GM23338 (cell line): Measurements from ENCODE around the gene ATXN3. TPM values are rescaled to one million over a fixed set of nuclear protein-coding genes. Genes with fewer than 3 reads are reported as not detected.

Experiments
- polyA plus RNA-seq: library from polyadenylated mRNA; unstranded; fragments of >200 nt; fragmentation: Nextera tagmentation; extraction: Ambion mirVana; gene quantifications from 2 replicates; pipeline ENCODE4 v1.2.1, GENCODE V29; 2016
- total RNA-seq: library from RNA; depleted of rRNA; stranded (reverse); fragments of >200 nt; shearing (Covaris generic); gene quantifications from 2 replicates; pipeline ENCODE4 v1.2.3, GENCODE V29; 2014; rRNA removed

Gene ATXN3
- total and polyA plus RNA-seq, 2 experiments from 2014 or later = 39.5 to 66.7 TPM

Other genes with a start within 250 kb of the ATXN3 start
- gene TC2N, start 239.0 kb downstream of the ATXN3 start, total RNA-seq = 35.0 and 42.1 TPM in 2 replicates
- gene TC2N, start 239.0 kb downstream of the ATXN3 start, polyA plus RNA-seq = 10.0 and 10.9 TPM in 2 replicates
- 2.0 and 4.9 TPM in 2 replicates for gene FBLN5, start 158.9 kb downstream of the ATXN3 start, total RNA-seq
- gene FBLN5, start 158.9 kb downstream of the ATXN3 start, polyA plus RNA-seq = 4.3 and 6.0 TPM in 2 replicates
- 17.7 and 24.9 TPM in 2 replicates for gene TRIP11, start 66.5 kb downstream of the ATXN3 start, total RNA-seq
- gene TRIP11, start 66.5 kb downstream of the ATXN3 start, polyA plus RNA-seq = 30.6 and 52.2 TPM in 2 replicates
- 134 and 160 TPM in 2 replicates for gene NDUFB1, start 15.1 kb upstream of the ATXN3 start, total RNA-seq
- gene NDUFB1, start 15.1 kb upstream of the ATXN3 start, polyA plus RNA-seq = 876 and 1,053 TPM in 2 replicates
- gene CPSF2, start 15.4 kb upstream of the ATXN3 start, total RNA-seq = 74.0 and 112 TPM in 2 replicates
- gene CPSF2, start 15.4 kb upstream of the ATXN3 start, polyA plus RNA-seq = 41.6 and 54.2 TPM in 2 replicates
- gene SLC24A4, start 216.6 kb upstream of the ATXN3 start, total RNA-seq = 0.38 and 0.39 TPM in 2 replicates
- gene SLC24A4, start 216.6 kb upstream of the ATXN3 start, polyA plus RNA-seq = 0.06 and 0.30 TPM in 2 replicates